ENCODE measurements around the gene FOXC1. TPM values are rescaled to one million over a fixed set of nuclear protein-coding genes. Genes with fewer than 3 reads are reported as not detected.
A peak's percentile ranks its signal among the peaks of the same experiment; 100 is the strongest.

Gene FOXC1
- total RNA-seq, 1 experiment from 2014 or later, result 16.5 TPM

GRCh38 chr6:1634081-1634480 lies 24.4 kb downstream of the FOXC1 start:
- Mint-ChIP-seq H3K4me1 (ENCODE audit: low read depth, unreplicated experiment) (peaks cover 7% of the 10 kb centered on the region), H3K9me3 (ENCODE audit: low read depth, unreplicated experiment) (no peaks in the 10 kb centered on the region), H3K36me3 (ENCODE audit: insufficient read depth, unreplicated experiment) (peaks cover 12% of the 10 kb centered on the region), H3K27ac (ENCODE audit: unreplicated experiment) (no peak overlapping the region), H3K4me3 (ENCODE audit: low read depth, unreplicated experiment) (no peak overlapping the region), H3K27me3 (ENCODE audit: unreplicated experiment) (no peaks in the 10 kb centered on the region)
- no TSS peak for BruUV-seq (replicated peaks)
- no peak for DNase-seq
- CTCF ChIA-PET, result interaction anchor here (1.1 kb wide), 1 partner anchor 52 kb away, joined by 3 read pairs; no protein-coding TSS in a partner anchor
- intact Hi-C loops (cut with micrococcal nuclease; ENCODE audit: unreplicated experiment), result no loop called here
- TF ChIP-seq CTCF (IDR thresholded peaks at IDR 0.05; ENCODE audit: unreplicated experiment), result no peak

- peaks cover 8% of the 10 kb centered on the region for H3K4me1 Mint-ChIP-seq (ENCODE audit: low read depth, unreplicated experiment)
- BruUV-seq (replicated peaks), result no TSS peak
Observed at GRCh38 chr6:1635305-1636010, 25.7 kb downstream of the FOXC1 start.

GRCh38 chr6:1636272-1636825 lies 26.6 kb downstream of the FOXC1 start:
- DNase-seq, result no peak
- Mint-ChIP-seq H3K4me3 (ENCODE audit: low read depth, unreplicated experiment) (no peak overlapping the region), H3K4me1 (ENCODE audit: low read depth, unreplicated experiment) (peaks cover 12% of the 10 kb centered on the region), H3K9me3 (ENCODE audit: low read depth, unreplicated experiment) (no peaks in the 10 kb centered on the region), H3K27ac (ENCODE audit: unreplicated experiment) (no peak overlapping the region), H3K36me3 (ENCODE audit: insufficient read depth, unreplicated experiment) (peaks cover 10% of the 10 kb centered on the region), H3K27me3 (ENCODE audit: unreplicated experiment) (no peaks in the 10 kb centered on the region)
- intact Hi-C loops (cut with micrococcal nuclease; ENCODE audit: unreplicated experiment), result no loop called here
- no peak for TF ChIP-seq CTCF (IDR thresholded peaks at IDR 0.05; ENCODE audit: unreplicated experiment)
- no TSS peak for BruUV-seq (replicated peaks)
- CTCF ChIA-PET, result interaction anchor here (1.1 to 1.2 kb wide), 2 partner anchors 50 to 130 kb away, joined by 3 read pairs; no protein-coding TSS in a partner anchor

More at GRCh38 chr6:1635305-1636010, 25.7 kb downstream of the FOXC1 start:
- Mint-ChIP-seq H3K9me3 (ENCODE audit: low read depth, unreplicated experiment) (no peaks in the 10 kb centered on the region), H3K27ac (ENCODE audit: unreplicated experiment) (no peak overlapping the region), H3K4me3 (ENCODE audit: low read depth, unreplicated experiment) (no peak overlapping the region), H3K36me3 (ENCODE audit: insufficient read depth, unreplicated experiment) (peaks cover 12% of the 10 kb centered on the region), H3K27me3 (ENCODE audit: unreplicated experiment) (no peaks in the 10 kb centered on the region)
- no peak for TF ChIP-seq CTCF (IDR thresholded peaks at IDR 0.05; ENCODE audit: unreplicated experiment)
- CTCF ChIA-PET, result no interaction called here
- no peak for DNase-seq
- intact Hi-C loops (cut with micrococcal nuclease; ENCODE audit: unreplicated experiment), result no loop called here

GRCh38 chr6:1636971-1637871 lies 27.5 kb downstream of the FOXC1 start:
- no peaks in the 10 kb centered on the region for H3K27me3 Mint-ChIP-seq (ENCODE audit: unreplicated experiment)
- no peak overlapping the region for H3K27ac Mint-ChIP-seq (ENCODE audit: unreplicated experiment)
- H3K9me3 Mint-ChIP-seq (ENCODE audit: low read depth, unreplicated experiment), result no peaks in the 10 kb centered on the region
- no peak overlapping the region for H3K4me3 Mint-ChIP-seq (ENCODE audit: low read depth, unreplicated experiment)
- peak; percentile 60 for DNase-seq
- TF ChIP-seq CTCF (IDR thresholded peaks at IDR 0.05; ENCODE audit: unreplicated experiment), result no peak
- peaks cover 21% of the 10 kb centered on the region for H3K4me1 Mint-ChIP-seq (ENCODE audit: low read depth, unreplicated experiment)
- no TSS peak for BruUV-seq (replicated peaks)
- intact Hi-C loops (cut with micrococcal nuclease; ENCODE audit: unreplicated experiment), result no loop called here
- CTCF ChIA-PET, result interaction anchor here (1.1 to 1.2 kb wide), 2 partner anchors 49 to 129 kb away, joined by 3 read pairs; no protein-coding TSS in a partner anchor
- peaks cover 10% of the 10 kb centered on the region for H3K36me3 Mint-ChIP-seq (ENCODE audit: insufficient read depth, unreplicated experiment)
